ENCODE measurements around the gene DEFB125. TPM values are rescaled to one million over a fixed set of nuclear protein-coding genes. Genes with fewer than 3 reads are reported as not detected.
"Not testable (repeated sequence)": the region's sequence is repeated elsewhere in the genome, so short reads cannot be mapped to it uniquely, and the experiment has no call there.

DEFB125 gene
- total RNA-seq, 1 experiment from 2014 or later: not detected

DNA sequence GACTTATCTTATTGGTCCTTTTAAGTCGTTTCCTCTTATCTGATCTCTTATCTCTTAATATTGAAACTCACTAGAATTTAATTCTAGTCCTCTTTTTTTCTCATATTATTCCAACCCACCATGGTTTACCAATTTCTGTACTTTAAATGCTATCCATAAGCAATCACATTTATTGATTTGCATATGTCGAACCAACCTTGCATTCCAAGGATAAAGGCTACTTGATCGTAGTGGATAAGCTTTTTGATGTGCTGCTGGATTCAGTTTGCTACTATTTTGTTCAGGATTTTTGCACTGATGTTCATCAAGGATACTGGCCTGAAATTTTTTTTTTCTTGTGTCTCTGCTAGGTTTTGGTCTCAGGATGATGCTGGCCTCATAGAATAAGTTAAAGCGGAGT, 7.7 kb downstream of the DEFB125 start:
- Mint-ChIP-seq H3K27me3 (ENCODE audit: insufficient read depth, unreplicated experiment) (peaks cover 64% of the 10 kb centered on the region), H3K4me3 (ENCODE audit: unreplicated experiment) (no peak overlapping the region), H3K27ac (ENCODE audit: low read depth, unreplicated experiment) (no peak overlapping the region), H3K36me3 (ENCODE audit: insufficient read depth, unreplicated experiment) (peaks cover 6% of the 10 kb centered on the region), H3K9me3 (ENCODE audit: unreplicated experiment) (peaks cover 15% of the 10 kb centered on the region), H3K4me1 (ENCODE audit: insufficient read depth, unreplicated experiment) (peaks cover 12% of the 10 kb centered on the region)
- intact Hi-C loops (cut with micrococcal nuclease): no loop called here
- CTCF ChIA-PET: interaction anchor here (0.6 to 1.1 kb wide), 3 partner anchors 23 to 546 kb away, joined by 3 to 4 read pairs (median 3); no protein-coding TSS in a partner anchor
- POLR2A ChIA-PET: no interaction called here
- no TSS peak for BruUV-seq (replicated peaks)
- TF ChIP-seq, protein P1, sequence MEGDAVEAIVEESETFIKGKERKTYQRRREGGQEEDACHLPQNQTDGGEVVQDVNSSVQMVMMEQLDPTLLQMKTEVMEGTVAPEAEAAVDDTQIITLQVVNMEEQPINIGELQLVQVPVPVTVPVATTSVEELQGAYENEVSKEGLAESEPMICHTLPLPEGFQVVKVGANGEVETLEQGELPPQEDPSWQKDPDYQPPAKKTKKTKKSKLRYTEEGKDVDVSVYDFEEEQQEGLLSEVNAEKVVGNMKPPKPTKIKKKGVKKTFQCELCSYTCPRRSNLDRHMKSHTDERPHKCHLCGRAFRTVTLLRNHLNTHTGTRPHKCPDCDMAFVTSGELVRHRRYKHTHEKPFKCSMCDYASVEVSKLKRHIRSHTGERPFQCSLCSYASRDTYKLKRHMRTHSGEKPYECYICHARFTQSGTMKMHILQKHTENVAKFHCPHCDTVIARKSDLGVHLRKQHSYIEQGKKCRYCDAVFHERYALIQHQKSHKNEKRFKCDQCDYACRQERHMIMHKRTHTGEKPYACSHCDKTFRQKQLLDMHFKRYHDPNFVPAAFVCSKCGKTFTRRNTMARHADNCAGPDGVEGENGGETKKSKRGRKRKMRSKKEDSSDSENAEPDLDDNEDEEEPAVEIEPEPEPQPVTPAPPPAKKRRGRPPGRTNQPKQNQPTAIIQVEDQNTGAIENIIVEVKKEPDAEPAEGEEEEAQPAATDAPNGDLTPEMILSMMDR (IDR thresholded peaks at IDR 0.05; ENCODE audit: unreplicated experiment): no peak
- no peak for DNase-seq (ENCODE audit: unreplicated experiment)

DNA sequence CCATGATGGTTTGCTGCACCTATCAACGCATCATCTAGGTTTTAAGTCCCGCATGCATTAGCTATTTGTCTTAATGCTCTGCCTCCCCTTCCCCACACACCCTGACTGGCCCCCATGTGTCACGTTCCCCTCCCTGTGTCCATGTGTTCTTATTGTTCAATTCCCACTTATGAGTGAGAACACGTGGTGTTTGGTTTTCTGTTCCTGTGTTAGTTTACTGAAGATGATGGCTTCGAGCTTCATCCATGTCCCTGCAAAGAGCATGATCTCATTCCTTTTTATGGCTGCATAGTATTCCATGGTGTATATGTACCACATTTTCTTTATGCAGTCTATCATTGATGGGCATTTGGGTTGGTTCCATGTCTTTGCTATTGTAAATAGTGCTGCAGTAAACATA, 10.2 kb downstream of the DEFB125 start:
- DNase-seq (ENCODE audit: unreplicated experiment); H3K36me3 Mint-ChIP-seq (ENCODE audit: insufficient read depth, unreplicated experiment); H3K4me1 Mint-ChIP-seq (ENCODE audit: insufficient read depth, unreplicated experiment); H3K27ac Mint-ChIP-seq (ENCODE audit: low read depth, unreplicated experiment); intact Hi-C loops (cut with micrococcal nuclease); BruUV-seq (replicated peaks); POLR2A ChIA-PET; H3K4me3 Mint-ChIP-seq (ENCODE audit: unreplicated experiment): not testable (repeated sequence)
- CTCF ChIA-PET: interaction anchor here (0.7 kb wide), 2 partner anchors 32 to 542 kb away, joined by 3 read pairs; no protein-coding TSS in a partner anchor
- H3K27me3 Mint-ChIP-seq (ENCODE audit: insufficient read depth, unreplicated experiment): peaks cover 65% of the 10 kb centered on the region
- H3K9me3 Mint-ChIP-seq (ENCODE audit: unreplicated experiment): peaks cover 15% of the 10 kb centered on the region

- TF ChIP-seq, protein P1 (IDR thresholded peaks at IDR 0.05; ENCODE audit: unreplicated experiment): no peak
- H3K27me3 Mint-ChIP-seq (ENCODE audit: insufficient read depth, unreplicated experiment): peaks cover 78% of the 10 kb centered on the region
- no peak overlapping the region for H3K27ac Mint-ChIP-seq (ENCODE audit: low read depth, unreplicated experiment)
- no peaks in the 10 kb centered on the region for H3K9me3 Mint-ChIP-seq (ENCODE audit: unreplicated experiment)
- intact Hi-C loops (cut with micrococcal nuclease): no loop called here
- CTCF ChIA-PET: no interaction called here
- no peak for DNase-seq (ENCODE audit: unreplicated experiment)
- POLR2A ChIA-PET: no interaction called here
- BruUV-seq (replicated peaks): no TSS peak
- H3K4me3 Mint-ChIP-seq (ENCODE audit: unreplicated experiment): no peak overlapping the region
- H3K36me3 Mint-ChIP-seq (ENCODE audit: insufficient read depth, unreplicated experiment): no peaks in the 10 kb centered on the region
- H3K4me1 Mint-ChIP-seq (ENCODE audit: insufficient read depth, unreplicated experiment): no peaks in the 10 kb centered on the region
These were observed 14.5 kb downstream of the DEFB125 start for GRCh38 chr20:101975-102374.

DNA sequence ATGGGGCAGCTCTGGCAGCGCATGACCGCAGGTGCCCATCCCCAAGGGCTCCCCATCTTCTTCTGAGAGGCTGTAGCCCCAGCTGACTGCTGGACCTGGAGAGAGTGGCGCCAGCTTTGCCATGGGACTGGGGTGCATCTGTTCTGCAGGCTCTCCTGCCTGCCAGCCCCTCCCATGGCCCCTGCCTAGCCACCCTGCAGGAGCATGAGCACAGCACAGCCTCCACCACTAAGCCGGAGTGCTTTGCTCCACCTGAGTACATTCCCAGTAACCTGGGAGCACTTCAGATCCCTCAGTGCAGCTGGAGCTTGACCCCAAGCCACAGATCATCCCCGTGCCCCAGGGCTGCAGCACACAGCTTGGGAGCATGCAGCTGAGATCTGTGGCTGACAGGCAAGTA, 16.0 kb downstream of the DEFB125 start:
- ChIA-PET CTCF (interaction anchor here (0.6 kb wide), 2 partner anchors 11 to 635 kb away, joined by 3 read pairs; no protein-coding TSS in a partner anchor), POLR2A (interaction anchor here (0.7 kb wide), 1 partner anchor 11 kb away, joined by 3 read pairs; no protein-coding TSS in a partner anchor)
- peaks cover 82% of the 10 kb centered on the region for H3K27me3 Mint-ChIP-seq (ENCODE audit: insufficient read depth, unreplicated experiment)
- H3K27ac Mint-ChIP-seq (ENCODE audit: low read depth, unreplicated experiment): no peak overlapping the region
- H3K36me3 Mint-ChIP-seq (ENCODE audit: insufficient read depth, unreplicated experiment): no peaks in the 10 kb centered on the region
- no peak overlapping the region for H3K4me3 Mint-ChIP-seq (ENCODE audit: unreplicated experiment)
- no peaks in the 10 kb centered on the region for H3K9me3 Mint-ChIP-seq (ENCODE audit: unreplicated experiment)
- H3K4me1 Mint-ChIP-seq (ENCODE audit: insufficient read depth, unreplicated experiment): no peaks in the 10 kb centered on the region
- BruUV-seq (replicated peaks): no TSS peak
- intact Hi-C loops (cut with micrococcal nuclease): no loop called here
- DNase-seq (ENCODE audit: unreplicated experiment): no peak
- TF ChIP-seq, protein P1 (IDR thresholded peaks at IDR 0.05; ENCODE audit: unreplicated experiment): no peak

- peak; percentile 3 for DNase-seq (ENCODE audit: unreplicated experiment)
- Mint-ChIP-seq H3K9me3 (ENCODE audit: unreplicated experiment) (no peaks in the 10 kb centered on the region), H3K27ac (ENCODE audit: low read depth, unreplicated experiment) (no peak overlapping the region), H3K36me3 (ENCODE audit: insufficient read depth, unreplicated experiment) (no peaks in the 10 kb centered on the region), H3K4me3 (ENCODE audit: unreplicated experiment) (no peak overlapping the region), H3K27me3 (ENCODE audit: insufficient read depth, unreplicated experiment) (peaks cover 54% of the 10 kb centered on the region), H3K4me1 (ENCODE audit: insufficient read depth, unreplicated experiment) (no peaks in the 10 kb centered on the region)
- intact Hi-C loops (cut with micrococcal nuclease): no loop called here
- CTCF ChIA-PET: no interaction called here
- TF ChIP-seq, protein P1 (IDR thresholded peaks at IDR 0.05; ENCODE audit: unreplicated experiment): no peak
- POLR2A ChIA-PET: interaction anchor here (0.8 to 1.0 kb wide), 2 partner anchors 8 to 22 kb away, joined by 3 to 4 read pairs; no protein-coding TSS in a partner anchor
- no TSS peak for BruUV-seq (replicated peaks)
These were observed 24.9 kb downstream of the DEFB125 start for GRCh38 chr20:112396-112795.
